Measurements from ENCODE around the gene ZNF687. TPM values are rescaled to one million over a fixed set of nuclear protein-coding genes. Genes with fewer than 3 reads are reported as not detected.

ZNF687 gene
- total and polyA plus RNA-seq, 8 donors: 15.1 to 22.8 (median 18.3) TPM

DNA sequence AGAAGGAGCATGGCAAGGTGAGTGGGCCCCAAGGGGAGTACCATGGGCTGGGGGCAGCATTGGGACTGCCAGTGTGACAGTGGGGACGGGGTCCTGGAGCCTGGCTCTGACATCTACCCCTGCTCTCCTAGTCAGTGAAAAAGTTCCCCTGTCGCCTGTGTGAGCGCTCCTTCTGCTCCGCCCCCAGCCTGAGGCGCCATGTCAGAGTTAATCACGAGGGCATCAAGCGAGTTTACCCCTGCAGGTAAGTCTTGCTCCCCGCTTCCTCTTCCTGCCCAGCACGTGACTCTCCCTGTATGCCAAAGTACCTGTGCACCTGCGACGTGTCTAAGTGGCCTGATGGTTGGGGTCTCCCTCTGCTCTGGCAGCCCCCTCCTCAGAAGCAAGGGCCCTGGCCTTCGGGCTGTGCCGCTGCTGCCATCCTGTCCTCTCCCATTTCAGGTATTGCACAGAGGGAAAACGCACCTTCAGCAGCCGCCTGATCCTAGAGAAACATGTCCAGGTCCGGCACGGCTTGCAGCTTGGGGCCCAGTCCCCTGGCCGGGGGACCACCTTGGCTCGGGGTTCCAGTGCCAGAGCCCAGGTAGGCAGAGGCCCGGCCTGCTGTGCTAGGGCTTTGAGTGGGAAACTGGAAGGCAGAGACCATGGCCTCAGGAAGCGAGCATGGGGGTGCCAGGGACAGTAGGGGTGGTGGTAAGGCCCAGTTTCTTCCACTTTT is 8.1 kb downstream of the ZNF687 start:
- no peaks in the 10 kb centered on the region for H3K9me3 ChIP-seq
- peaks cover 0 to 100% of the 10 kb centered on the region in 2 donors for H3K36me3 ChIP-seq
- H3K4me3 ChIP-seq: no peak overlapping the region
- intact Hi-C loops (cut with DNase I): no loop called here
- TF ChIP-seq, protein P1, sequence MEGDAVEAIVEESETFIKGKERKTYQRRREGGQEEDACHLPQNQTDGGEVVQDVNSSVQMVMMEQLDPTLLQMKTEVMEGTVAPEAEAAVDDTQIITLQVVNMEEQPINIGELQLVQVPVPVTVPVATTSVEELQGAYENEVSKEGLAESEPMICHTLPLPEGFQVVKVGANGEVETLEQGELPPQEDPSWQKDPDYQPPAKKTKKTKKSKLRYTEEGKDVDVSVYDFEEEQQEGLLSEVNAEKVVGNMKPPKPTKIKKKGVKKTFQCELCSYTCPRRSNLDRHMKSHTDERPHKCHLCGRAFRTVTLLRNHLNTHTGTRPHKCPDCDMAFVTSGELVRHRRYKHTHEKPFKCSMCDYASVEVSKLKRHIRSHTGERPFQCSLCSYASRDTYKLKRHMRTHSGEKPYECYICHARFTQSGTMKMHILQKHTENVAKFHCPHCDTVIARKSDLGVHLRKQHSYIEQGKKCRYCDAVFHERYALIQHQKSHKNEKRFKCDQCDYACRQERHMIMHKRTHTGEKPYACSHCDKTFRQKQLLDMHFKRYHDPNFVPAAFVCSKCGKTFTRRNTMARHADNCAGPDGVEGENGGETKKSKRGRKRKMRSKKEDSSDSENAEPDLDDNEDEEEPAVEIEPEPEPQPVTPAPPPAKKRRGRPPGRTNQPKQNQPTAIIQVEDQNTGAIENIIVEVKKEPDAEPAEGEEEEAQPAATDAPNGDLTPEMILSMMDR (IDR thresholded peaks at IDR 0.05): no peak
- H3K27ac ChIP-seq: no peak overlapping the region
- no peaks in the 10 kb centered on the region for H3K27me3 ChIP-seq
- H3K4me1 ChIP-seq: peaks cover 0 to 3% of the 10 kb centered on the region in 2 donors
- DNase-seq: no peak
- ATAC-seq: no peak

DNA sequence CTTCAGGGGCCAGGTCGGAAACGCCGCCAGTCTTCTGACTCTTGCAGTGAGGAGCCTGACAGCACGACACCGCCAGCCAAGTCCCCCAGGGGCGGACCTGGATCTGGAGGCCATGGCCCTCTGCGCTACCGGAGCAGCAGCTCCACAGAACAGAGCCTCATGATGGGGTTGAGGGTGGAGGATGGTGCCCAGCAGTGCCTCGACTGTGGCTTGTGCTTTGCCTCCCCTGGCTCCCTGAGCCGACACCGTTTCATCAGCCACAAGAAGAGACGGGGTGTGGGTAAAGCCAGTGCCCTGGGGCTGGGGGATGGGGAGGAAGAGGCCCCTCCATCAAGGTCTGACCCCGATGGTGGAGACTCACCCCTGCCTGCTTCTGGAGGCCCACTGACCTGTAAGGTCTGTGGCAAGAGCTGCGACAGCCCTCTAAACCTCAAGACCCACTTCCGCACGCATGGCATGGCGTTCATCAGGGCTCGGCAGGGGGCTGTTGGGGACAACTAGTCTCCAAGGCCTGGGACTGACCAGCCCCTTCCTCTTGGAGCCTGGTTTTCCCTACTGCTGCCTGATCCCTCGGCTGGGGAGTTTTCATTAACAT is 8.7 kb downstream of the ZNF687 start:
- TF ChIP-seq, protein P1 (IDR thresholded peaks at IDR 0.05): no peak
- DNase-seq (no peak), ATAC-seq (no peak)
- H3K9me3 ChIP-seq: no peaks in the 10 kb centered on the region
- peaks cover 0 to 3% of the 10 kb centered on the region in 2 donors for H3K4me1 ChIP-seq
- intact Hi-C loops (cut with DNase I): no loop called here
- no peak overlapping the region for H3K27ac ChIP-seq
- H3K36me3 ChIP-seq: peaks cover 0 to 100% of the 10 kb centered on the region in 2 donors
- no peaks in the 10 kb centered on the region for H3K27me3 ChIP-seq
- no peak overlapping the region for H3K4me3 ChIP-seq

GRCh38 chr1:151292207-151293030 is 10.3 kb downstream of the ZNF687 start:
- TF ChIP-seq, protein P1 (IDR thresholded peaks at IDR 0.05): no peak
- Histone ChIP-seq H3K4me1 (peaks cover 0 to 3% of the 10 kb centered on the region in 2 donors), H3K4me3 (no peak overlapping the region), H3K27ac (no peak overlapping the region), H3K9me3 (no peaks in the 10 kb centered on the region), H3K27me3 (no peaks in the 10 kb centered on the region), H3K36me3 (peaks cover 0 to 100% of the 10 kb centered on the region in 2 donors)
- intact Hi-C loops (cut with DNase I): no loop called here
- no peak for ATAC-seq
- DNase-seq: no peak

DNA sequence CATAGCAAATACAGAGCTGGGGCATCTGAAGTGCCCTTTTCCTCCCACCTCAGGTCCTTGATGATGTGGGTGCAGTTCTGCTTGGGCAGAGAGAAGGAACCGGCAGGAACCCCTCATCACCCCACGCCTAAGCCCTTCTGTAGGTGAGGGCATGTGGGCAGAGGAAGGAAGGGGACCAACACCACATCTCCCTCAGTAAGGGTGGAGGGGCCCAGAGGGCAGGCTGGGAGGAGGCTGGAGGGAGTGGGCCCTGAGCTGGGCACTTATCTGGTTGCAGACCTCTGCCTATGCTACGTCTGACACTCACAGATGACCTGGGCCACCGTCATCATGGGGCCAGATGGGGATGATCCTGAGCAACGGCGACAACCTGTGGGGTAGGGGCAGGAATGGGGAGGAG is 11.0 kb downstream of the ZNF687 start:
- peaks cover 0 to 100% of the 10 kb centered on the region in 2 donors for H3K36me3 ChIP-seq
- intact Hi-C loops (cut with DNase I): no loop called here
- no peak for ATAC-seq
- DNase-seq: no peak
- TF ChIP-seq, protein P1 (IDR thresholded peaks at IDR 0.05): no peak
- H3K27me3 ChIP-seq: no peaks in the 10 kb centered on the region
- H3K4me1 ChIP-seq: peaks cover 0 to 3% of the 10 kb centered on the region in 2 donors
- no peaks in the 10 kb centered on the region for H3K9me3 ChIP-seq
- no peak overlapping the region for H3K27ac ChIP-seq
- no peak overlapping the region for H3K4me3 ChIP-seq

Measured in left lung (tissue), 10 donors.